GM18499 (cell line): ENCODE results near the gene VAMP5.
"Not testable (repeated sequence)": the region's sequence is repeated elsewhere in the genome, so short reads cannot be mapped to it uniquely, and the experiment has no call there.

Source experiments
- ATAC-seq: cut with Tn5 transposase; IDR thresholded peaks from one replicate; pipeline ENCODE4 v1.9.1; 2021; ENCODE audit warnings: moderate number of reproducible peaks; ENCODE audit not compliant: insufficient read depth, unreplicated experiment

Gene VAMP5, protein sequence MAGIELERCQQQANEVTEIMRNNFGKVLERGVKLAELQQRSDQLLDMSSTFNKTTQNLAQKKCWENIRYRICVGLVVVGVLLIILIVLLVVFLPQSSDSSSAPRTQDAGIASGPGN

GRCh38 chr2:85584354-85584856 is at the start of gene VAMP5:
Gene VAMP5 (plus strand): TSS chr2:85584431. CDS start chr2:85584491, 60 bp downstream.
- no peak for ATAC-seq

GRCh38 chr2:85534881-85535280 is 49.4 kb upstream of the VAMP5 start:
- no peak for ATAC-seq

DNA sequence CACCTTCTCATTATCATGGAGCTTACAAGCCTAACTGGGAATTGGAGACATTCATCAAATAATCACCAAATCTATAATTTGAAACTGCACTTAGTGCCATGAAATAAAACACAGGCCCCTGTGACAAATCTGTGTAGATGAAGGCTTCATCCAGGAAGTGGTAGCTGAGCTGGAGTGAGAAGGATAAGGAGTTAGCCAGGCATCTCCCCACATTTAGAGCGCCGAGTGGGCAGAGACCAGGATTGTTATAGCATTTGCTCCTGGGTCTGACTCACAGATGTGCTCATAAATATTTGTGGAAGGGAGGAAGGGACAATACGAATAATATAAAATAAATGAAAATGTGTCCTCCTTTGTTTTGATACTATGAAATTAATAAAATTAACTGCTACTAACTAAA is 47.8 kb upstream of the VAMP5 start:
- ATAC-seq = no peak

- no peak for ATAC-seq
Observed at GRCh38 chr2:85537600-85538506, 46.4 kb upstream of the VAMP5 start.

- ATAC-seq = peak; percentile 45
Observed at GRCh38 chr2:85538507-85539360, 45.5 kb upstream of the VAMP5 start, which contains the start of gene MAT2A. Gene MAT2A (plus strand): TSS chr2:85539168. CDS start chr2:85539288, 120 bp downstream.

GRCh38 chr2:85539361-85540132 is 44.7 kb upstream of the VAMP5 start:
- no peak for ATAC-seq

DNA sequence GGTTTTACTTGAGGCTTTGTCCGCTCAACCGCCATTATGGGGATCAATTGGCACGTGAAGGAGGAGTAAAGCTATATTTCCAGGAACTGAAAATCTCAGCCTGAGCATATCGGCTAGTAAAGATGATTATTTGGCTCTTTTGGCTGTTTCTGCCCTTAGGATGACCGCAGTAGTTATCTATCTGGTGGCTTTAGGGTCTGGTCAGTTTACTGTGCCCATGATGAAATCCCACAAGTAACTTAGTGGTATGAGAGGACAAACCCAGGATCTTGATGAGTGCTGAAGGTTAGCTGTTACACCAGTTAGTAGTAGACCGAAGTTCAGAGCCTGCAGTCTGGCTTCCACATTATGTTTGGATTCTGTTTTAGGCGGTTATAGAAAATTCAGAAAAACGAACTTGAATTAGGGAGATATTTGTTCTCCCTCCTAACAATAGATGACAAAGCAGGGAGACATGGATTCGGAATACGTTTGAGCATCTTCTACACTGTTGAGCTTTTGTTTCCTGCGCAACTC is 44.0 kb upstream of the VAMP5 start:
- no peak for ATAC-seq

DNA sequence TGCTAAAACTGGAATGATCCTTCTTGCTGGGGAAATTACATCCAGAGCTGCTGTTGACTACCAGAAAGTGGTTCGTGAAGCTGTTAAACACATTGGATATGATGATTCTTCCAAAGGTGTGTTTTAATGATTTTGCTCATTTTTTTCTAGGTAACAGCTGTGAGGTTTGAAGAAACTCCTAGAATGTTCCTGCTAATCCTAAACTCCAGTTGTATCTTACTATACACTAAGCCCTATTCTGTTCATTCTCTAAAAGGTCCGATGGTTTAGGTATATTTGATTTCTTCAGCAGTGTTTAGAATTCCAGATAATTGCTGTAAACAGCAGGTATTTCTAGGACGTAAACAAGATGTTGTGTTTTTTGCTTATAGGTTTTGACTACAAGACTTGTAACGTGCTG is 43.0 kb upstream of the VAMP5 start:
- no peak for ATAC-seq

DNA sequence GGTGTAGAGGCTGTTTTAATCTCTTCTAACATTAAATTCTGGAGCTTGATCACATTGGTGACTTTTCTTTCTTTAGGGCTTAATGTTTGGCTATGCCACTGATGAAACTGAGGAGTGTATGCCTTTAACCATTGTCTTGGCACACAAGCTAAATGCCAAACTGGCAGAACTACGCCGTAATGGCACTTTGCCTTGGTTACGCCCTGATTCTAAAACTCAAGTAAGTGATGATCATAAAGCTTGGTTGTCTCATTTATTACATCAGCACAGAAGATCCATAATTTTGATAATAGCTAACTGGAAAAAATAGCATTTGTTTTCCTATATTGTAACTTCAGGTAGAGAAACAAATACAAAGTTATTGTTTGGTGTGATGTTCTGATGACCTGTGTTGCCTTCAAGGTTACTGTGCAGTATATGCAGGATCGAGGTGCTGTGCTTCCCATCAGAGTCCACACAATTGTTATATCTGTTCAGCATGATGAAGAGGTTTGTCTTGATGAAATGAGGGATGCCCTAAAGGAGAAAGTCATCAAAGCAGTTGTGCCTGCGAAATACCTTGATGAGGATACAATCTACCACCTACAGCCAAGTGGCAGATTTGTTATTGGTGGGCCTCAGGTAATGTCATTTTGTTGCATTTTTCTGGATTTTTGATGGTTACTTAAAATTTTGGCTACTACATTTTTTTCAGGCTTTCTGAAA is 42.3 kb upstream of the VAMP5 start:
- no peak for ATAC-seq

GRCh38 chr2:85542777-85543176 is 41.5 kb upstream of the VAMP5 start:
- no peak for ATAC-seq

GRCh38 chr2:85544254-85544691 is 40.0 kb upstream of the VAMP5 start:
- not testable (repeated sequence) for ATAC-seq

DNA sequence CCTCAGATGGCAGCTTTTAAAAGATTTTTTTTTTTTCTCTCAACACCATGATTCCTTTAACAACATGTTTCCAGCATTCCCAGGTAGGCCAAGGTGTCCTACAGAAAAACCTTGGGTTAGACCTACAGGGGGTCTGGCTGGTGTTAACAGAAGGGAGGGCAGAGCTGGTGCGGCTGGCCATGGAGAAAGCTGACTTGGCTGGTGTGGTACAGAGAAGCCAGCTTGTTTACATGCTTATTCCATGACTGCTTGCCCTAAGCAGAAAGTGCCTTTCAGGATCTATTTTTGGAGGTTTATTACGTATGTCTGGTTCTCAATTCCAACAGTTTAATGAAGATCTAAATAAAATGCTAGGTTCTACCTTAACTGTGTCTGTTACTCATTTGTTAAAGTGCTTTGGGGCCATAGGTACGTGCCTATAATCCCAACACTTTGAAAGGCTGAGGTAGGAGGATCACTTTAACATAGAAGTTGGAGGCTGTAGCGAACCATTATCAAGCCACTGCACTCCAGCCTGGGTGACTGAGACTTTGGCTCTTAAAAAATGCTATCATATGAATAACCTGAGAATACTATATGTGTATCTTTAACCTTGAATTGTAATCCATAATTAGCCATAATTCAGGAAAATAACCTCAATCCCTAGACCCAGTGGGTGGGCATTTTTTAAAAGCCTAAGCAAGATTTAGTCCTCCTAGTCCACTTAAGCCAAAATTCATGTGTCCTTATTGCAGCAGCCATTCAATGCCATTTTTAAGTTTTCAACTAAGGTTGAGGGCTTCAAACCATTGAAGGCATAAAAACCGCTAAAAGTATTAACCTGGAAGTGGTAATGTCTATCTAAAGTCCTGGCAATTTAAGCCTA is 39.1 kb upstream of the VAMP5 start:
- not testable (repeated sequence) for ATAC-seq

DNA sequence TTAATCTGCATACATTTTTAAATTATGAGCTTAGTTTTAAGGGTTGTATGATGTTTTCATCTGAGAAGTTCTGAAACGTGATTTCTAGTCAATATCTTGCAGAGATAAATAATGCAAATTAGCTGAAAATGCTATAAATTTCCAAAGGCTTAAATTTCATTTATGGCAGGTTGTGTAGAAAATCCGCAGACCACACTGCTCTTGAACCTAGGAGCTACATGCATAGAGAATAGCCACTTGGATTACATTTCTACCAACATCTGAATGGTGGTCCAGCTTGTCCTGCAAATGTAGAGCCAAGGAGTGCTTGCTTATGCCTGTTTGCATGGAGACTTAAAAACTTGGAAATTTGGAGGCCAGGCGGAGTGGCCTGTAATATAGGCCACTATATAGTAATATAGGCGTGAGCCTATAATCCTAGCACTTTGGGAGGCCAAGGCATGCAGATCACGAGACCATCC is 38.4 kb upstream of the VAMP5 start:
- no peak for ATAC-seq

- no peak for ATAC-seq
Observed at GRCh38 chr2:85547089-85547858, 37.0 kb upstream of the VAMP5 start.

- ATAC-seq = no peak
Observed at GRCh38 chr2:85547859-85548607, 36.2 kb upstream of the VAMP5 start.

DNA sequence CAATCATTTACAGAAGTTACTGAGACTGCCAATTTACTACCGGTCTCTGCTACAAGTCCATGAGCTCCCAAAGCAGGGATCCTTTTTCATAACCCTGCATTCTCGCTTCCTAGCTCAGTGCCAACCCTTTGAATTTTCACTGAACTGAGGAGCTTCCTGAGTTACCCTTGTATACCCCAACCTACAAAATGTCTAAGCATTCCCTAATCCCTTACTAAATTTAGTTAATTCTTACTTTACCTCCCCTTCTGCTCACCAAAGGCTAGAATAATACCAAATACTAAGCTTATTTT is 35.7 kb upstream of the VAMP5 start:
- ATAC-seq = no peak

- no peak for ATAC-seq
Observed at GRCh38 chr2:85549095-85549494, 35.1 kb upstream of the VAMP5 start.
